ENCODE data around the gene DIS3. TPM values are rescaled to one million over a fixed set of nuclear protein-coding genes. Genes with fewer than 3 reads are reported as not detected.
"Not testable (repeated sequence)": the region's sequence is repeated elsewhere in the genome, so short reads cannot be mapped to it uniquely, and the experiment has no call there.

The DIS3 gene
- total RNA-seq, 1 donor from 2014 or later = 27.6 TPM

GRCh38 chr13:72728290-72728605 is 53.5 kb downstream of the DIS3 start:
- DNase-seq (ENCODE audit: low read depth) = no peak
- no peaks in the 10 kb centered on the region for H3K27me3 ChIP-seq (ENCODE audit: control insufficient read depth, insufficient read depth, low read length)
- FAIRE-seq = no peak
- H3K36me3 ChIP-seq (ENCODE audit: control insufficient read depth, insufficient read depth, low read length) = no peaks in the 10 kb centered on the region
- peak overlapping the region; percentile 98 for H3K4me3 ChIP-seq (ENCODE audit: low read depth, low read length)
- TF ChIP-seq, protein P1, sequence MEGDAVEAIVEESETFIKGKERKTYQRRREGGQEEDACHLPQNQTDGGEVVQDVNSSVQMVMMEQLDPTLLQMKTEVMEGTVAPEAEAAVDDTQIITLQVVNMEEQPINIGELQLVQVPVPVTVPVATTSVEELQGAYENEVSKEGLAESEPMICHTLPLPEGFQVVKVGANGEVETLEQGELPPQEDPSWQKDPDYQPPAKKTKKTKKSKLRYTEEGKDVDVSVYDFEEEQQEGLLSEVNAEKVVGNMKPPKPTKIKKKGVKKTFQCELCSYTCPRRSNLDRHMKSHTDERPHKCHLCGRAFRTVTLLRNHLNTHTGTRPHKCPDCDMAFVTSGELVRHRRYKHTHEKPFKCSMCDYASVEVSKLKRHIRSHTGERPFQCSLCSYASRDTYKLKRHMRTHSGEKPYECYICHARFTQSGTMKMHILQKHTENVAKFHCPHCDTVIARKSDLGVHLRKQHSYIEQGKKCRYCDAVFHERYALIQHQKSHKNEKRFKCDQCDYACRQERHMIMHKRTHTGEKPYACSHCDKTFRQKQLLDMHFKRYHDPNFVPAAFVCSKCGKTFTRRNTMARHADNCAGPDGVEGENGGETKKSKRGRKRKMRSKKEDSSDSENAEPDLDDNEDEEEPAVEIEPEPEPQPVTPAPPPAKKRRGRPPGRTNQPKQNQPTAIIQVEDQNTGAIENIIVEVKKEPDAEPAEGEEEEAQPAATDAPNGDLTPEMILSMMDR (IDR thresholded peaks at IDR 0.05; ENCODE audit: insufficient read depth, low read length, severe bottlenecking) = no peak

DNA sequence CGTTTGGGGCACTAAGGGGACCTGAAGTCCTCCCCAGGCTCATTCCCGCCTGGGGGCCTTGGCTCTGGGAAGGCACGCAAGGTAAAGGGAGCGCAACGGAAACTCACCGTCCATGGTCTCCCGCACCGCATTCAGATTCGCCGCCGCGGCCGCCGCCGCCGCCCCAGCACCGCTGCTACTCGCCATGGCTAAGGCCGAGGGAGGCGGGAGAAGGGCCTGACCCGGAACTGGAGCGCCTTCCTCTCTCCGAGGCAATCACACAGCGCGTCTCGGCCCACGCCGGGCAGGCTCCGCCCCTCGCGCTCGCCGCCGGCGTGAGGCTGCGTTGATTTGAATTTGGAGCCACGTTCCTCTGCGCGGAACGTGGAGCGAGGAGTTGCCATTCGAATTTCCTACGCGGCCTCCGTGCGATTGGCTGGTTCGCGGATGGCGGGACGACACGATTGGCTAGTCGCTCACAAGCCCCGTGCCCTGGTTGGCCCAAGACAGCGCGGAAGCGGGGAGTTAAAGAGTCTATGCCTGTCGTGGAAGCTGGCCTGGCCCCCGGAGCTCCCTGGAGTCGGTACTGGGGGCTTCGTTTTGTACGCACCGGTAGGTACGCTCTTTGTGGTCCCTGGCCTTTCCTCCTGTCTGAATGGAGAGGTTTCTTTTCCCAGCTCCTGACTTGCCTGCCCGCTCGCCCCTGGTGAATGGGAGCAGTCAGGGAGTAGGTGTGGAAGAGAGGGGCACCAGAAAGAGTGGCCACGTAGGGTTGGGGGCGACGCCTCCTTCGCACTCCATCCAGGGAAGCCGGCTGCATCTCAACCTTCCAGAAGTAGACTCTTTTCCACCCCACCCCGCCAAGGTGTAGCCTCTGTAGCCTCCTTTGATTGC is 54.0 kb downstream of the DIS3 start, which contains the start of the genes BORA and MZT1:
Gene BORA (plus strand): TSS at position 507 of the 873 bp plus-strand sequence. CDS start 1,018 bp downstream, outside the sequence.
Gene MZT1 (minus strand): TSS at position 213 of the 873 bp plus-strand sequence. CDS start 27 bp downstream, at position 186.
- H3K27me3 ChIP-seq (ENCODE audit: control insufficient read depth, insufficient read depth, low read length) = no peaks in the 10 kb centered on the region
- FAIRE-seq = peak; percentile 47
- H3K4me3 ChIP-seq (ENCODE audit: low read depth, low read length) = peak within 1 kb of the TSS; percentile 98
- no peaks in the 10 kb centered on the region for H3K36me3 ChIP-seq (ENCODE audit: control insufficient read depth, insufficient read depth, low read length)
- DNase-seq (ENCODE audit: low read depth) = peak; percentile 96
- TF ChIP-seq, protein P1 (IDR thresholded peaks at IDR 0.05; ENCODE audit: insufficient read depth, low read length, severe bottlenecking) = no peak

GRCh38 chr13:72726726-72727416 is 54.8 kb downstream of the DIS3 start:
- TF ChIP-seq, protein P1 (IDR thresholded peaks at IDR 0.05; ENCODE audit: insufficient read depth, low read length, severe bottlenecking) = no peak
- Histone ChIP-seq H3K36me3 (ENCODE audit: control insufficient read depth, insufficient read depth, low read length) (no peaks in the 10 kb centered on the region), H3K27me3 (ENCODE audit: control insufficient read depth, insufficient read depth, low read length) (no peaks in the 10 kb centered on the region), H3K4me3 (ENCODE audit: low read depth, low read length) (peak overlapping the region; percentile 98)
- FAIRE-seq (no peak), DNase-seq (ENCODE audit: low read depth) (no peak)

GRCh38 chr13:72726185-72726584 is 55.5 kb downstream of the DIS3 start:
- H3K4me3 ChIP-seq (ENCODE audit: low read depth, low read length); H3K36me3 ChIP-seq (ENCODE audit: control insufficient read depth, insufficient read depth, low read length); DNase-seq (ENCODE audit: low read depth); FAIRE-seq; H3K27me3 ChIP-seq (ENCODE audit: control insufficient read depth, insufficient read depth, low read length): not testable (repeated sequence)

DNA sequence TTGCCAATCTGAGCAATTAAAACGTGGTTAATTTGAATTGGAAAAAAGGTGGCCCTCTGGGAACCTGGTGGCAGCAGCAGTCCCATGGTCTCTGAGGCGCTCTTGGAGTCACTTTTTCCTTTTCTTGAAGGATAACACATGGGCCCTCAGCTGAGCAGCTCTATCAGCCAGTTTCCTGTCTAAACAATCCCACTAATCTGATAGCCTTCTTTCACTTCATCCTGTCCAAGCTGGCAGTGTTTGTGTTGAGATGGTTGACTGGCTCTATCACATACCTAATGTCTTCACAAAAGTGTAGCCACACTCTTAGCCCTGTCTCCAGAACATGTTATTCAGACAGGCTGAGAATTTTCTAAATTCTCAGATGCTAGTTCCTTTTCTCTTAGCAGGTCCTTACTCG is 64.9 kb downstream of the DIS3 start:
- H3K4me3 ChIP-seq (ENCODE audit: low read depth, low read length) = no peak overlapping the region
- no peaks in the 10 kb centered on the region for H3K27me3 ChIP-seq (ENCODE audit: control insufficient read depth, insufficient read depth, low read length)
- no peaks in the 10 kb centered on the region for H3K36me3 ChIP-seq (ENCODE audit: control insufficient read depth, insufficient read depth, low read length)
- FAIRE-seq (no peak), DNase-seq (ENCODE audit: low read depth) (no peak)
- TF ChIP-seq, protein P1 (IDR thresholded peaks at IDR 0.05; ENCODE audit: insufficient read depth, low read length, severe bottlenecking) = no peak

Other genes with a start within 250 kb of the DIS3 start
- 5.4 and 9.5 TPM in 2 replicates for gene MZT1, start 54.3 kb downstream of the DIS3 start, total RNA-seq
- gene BORA, start 54.0 kb downstream of the DIS3 start, total RNA-seq = 2.4 and 3.2 TPM in 2 replicates
- gene PIBF1, start 233 bp upstream of the DIS3 start, total RNA-seq = 16.8 and 27.9 TPM in 2 replicates